Osteocyte (in vitro differentiated cells): Measurements from ENCODE around the gene TNS1. TPM values are rescaled to one million over a fixed set of nuclear protein-coding genes. Genes with fewer than 3 reads are reported as not detected.
A peak's percentile ranks its signal among the peaks of the same experiment; 100 is the strongest.

Experiments used
- DNase-seq: peaks from one replicate; pipeline ENCODE4 v3.0.0; 2021; ENCODE audit warnings: mixed read lengths; ENCODE audit not compliant: unreplicated experiment; ENCODE audit errors: extremely low spot score
- H3K27ac Mint-ChIP-seq: one replicate; pipeline ENCODE4 v1.8.0; 2021; ENCODE audit warnings: mild to moderate bottlenecking, mixed read lengths; ENCODE audit not compliant: unreplicated experiment
- H3K27me3 Mint-ChIP-seq: one replicate; pipeline ENCODE4 v1.8.0; 2021; ENCODE audit warnings: mixed read lengths; ENCODE audit not compliant: unreplicated experiment
- H3K36me3 Mint-ChIP-seq: one replicate; pipeline ENCODE4 v1.8.0; 2021; ENCODE audit warnings: mixed read lengths; ENCODE audit not compliant: unreplicated experiment
- H3K4me1 Mint-ChIP-seq: one replicate; pipeline ENCODE4 v1.8.0; 2021; ENCODE audit warnings: mixed read lengths; ENCODE audit not compliant: unreplicated experiment
- H3K4me3 Mint-ChIP-seq: one replicate; pipeline ENCODE4 v1.8.0; 2021; ENCODE audit warnings: mild to moderate bottlenecking, moderate library complexity, mixed read lengths; ENCODE audit not compliant: unreplicated experiment
- H3K9me3 Mint-ChIP-seq: one replicate; pipeline ENCODE4 v1.8.0; 2021; ENCODE audit warnings: mixed read lengths; ENCODE audit not compliant: unreplicated experiment
- CTCF ChIP-seq: fragments of 200-600 bp; sonication (generic); IDR thresholded peaks from 2 replicates; pipeline ENCODE4 v1.5.0; 2021; ENCODE audit warnings: antibody characterized with exemption, mild to moderate bottlenecking, moderate library complexity
- total RNA-seq: library from RNA; stranded (reverse); gene quantifications from 2 replicates; pipeline ENCODE4 v1.2.1, GENCODE V29; 2021

TNS1 gene
- total RNA-seq, 1 donor from 2014 or later, result 80.8 TPM

GRCh38 chr2:217954469-217954868 is 48.3 kb downstream of the TNS1 start:
- Mint-ChIP-seq H3K4me3 (no peak overlapping the region), H3K36me3 (peaks cover 17% of the 10 kb centered on the region), H3K27ac (no peak overlapping the region), H3K27me3 (no peaks in the 10 kb centered on the region), H3K4me1 (peaks cover 54% of the 10 kb centered on the region), H3K9me3 (no peaks in the 10 kb centered on the region)
- TF ChIP-seq CTCF, result no peak
- DNase-seq, result no peak

GRCh38 chr2:217954051-217954450 is 48.7 kb downstream of the TNS1 start:
- no peak for TF ChIP-seq CTCF
- no peak overlapping the region for H3K27ac Mint-ChIP-seq
- no peak for DNase-seq
- peaks cover 58% of the 10 kb centered on the region for H3K4me1 Mint-ChIP-seq
- no peak overlapping the region for H3K4me3 Mint-ChIP-seq
- no peaks in the 10 kb centered on the region for H3K9me3 Mint-ChIP-seq
- no peaks in the 10 kb centered on the region for H3K27me3 Mint-ChIP-seq
- peaks cover 17% of the 10 kb centered on the region for H3K36me3 Mint-ChIP-seq

GRCh38 chr2:217953531-217953932 is 49.3 kb downstream of the TNS1 start:
- Mint-ChIP-seq H3K36me3 (peaks cover 17% of the 10 kb centered on the region), H3K4me3 (no peak overlapping the region), H3K27me3 (no peaks in the 10 kb centered on the region), H3K27ac (peak overlapping the region; percentile 34), H3K9me3 (no peaks in the 10 kb centered on the region), H3K4me1 (peaks cover 62% of the 10 kb centered on the region)
- no peak for TF ChIP-seq CTCF
- no peak for DNase-seq

GRCh38 chr2:217953011-217953481 is 49.7 kb downstream of the TNS1 start:
- TF ChIP-seq CTCF, result no peak
- no peak overlapping the region for H3K4me3 Mint-ChIP-seq
- no peaks in the 10 kb centered on the region for H3K27me3 Mint-ChIP-seq
- H3K9me3 Mint-ChIP-seq, result no peaks in the 10 kb centered on the region
- DNase-seq, result no peak
- H3K27ac Mint-ChIP-seq, result peak overlapping the region; percentile 34
- H3K4me1 Mint-ChIP-seq, result peaks cover 65% of the 10 kb centered on the region
- H3K36me3 Mint-ChIP-seq, result peaks cover 15% of the 10 kb centered on the region

GRCh38 chr2:217952409-217952808 is 50.4 kb downstream of the TNS1 start:
- Mint-ChIP-seq H3K27ac (no peak overlapping the region), H3K4me1 (peaks cover 70% of the 10 kb centered on the region), H3K27me3 (no peaks in the 10 kb centered on the region), H3K9me3 (no peaks in the 10 kb centered on the region), H3K4me3 (no peak overlapping the region), H3K36me3 (peaks cover 12% of the 10 kb centered on the region)
- no peak for DNase-seq
- TF ChIP-seq CTCF, result no peak
